Type B pancreatic cell (in vitro differentiated cells): ENCODE measurements around the gene CYP26B1. TPM values are rescaled to one million over a fixed set of nuclear protein-coding genes. Genes with fewer than 3 reads are reported as not detected.
A peak's percentile ranks its signal among the peaks of the same experiment; 100 is the strongest.
"Not testable (repeated sequence)": the region's sequence is repeated elsewhere in the genome, so short reads cannot be mapped to it uniquely, and the experiment has no call there.

ENCODE experiments used
- DNase-seq: peaks from one replicate; pipeline ENCODE4 v3.0.0; 2021; ENCODE audit warnings: mixed read lengths; ENCODE audit not compliant: unreplicated experiment; ENCODE audit errors: extremely low spot score
- H3K27ac Mint-ChIP-seq: 2 replicates; pipeline ENCODE4 v1.8.0; 2021; ENCODE audit warnings: mild to moderate bottlenecking, mixed read lengths
- H3K27me3 Mint-ChIP-seq: 2 replicates; pipeline ENCODE4 v1.8.0; 2021; ENCODE audit warnings: mixed read lengths
- H3K36me3 Mint-ChIP-seq: 2 replicates; pipeline ENCODE4 v1.8.0; 2021; ENCODE audit warnings: mixed read lengths
- H3K4me1 Mint-ChIP-seq: one replicate; pipeline ENCODE4 v1.8.0; 2021; ENCODE audit warnings: mixed read lengths; ENCODE audit not compliant: unreplicated experiment
- H3K4me3 Mint-ChIP-seq: 2 replicates; pipeline ENCODE4 v1.8.0; 2021; ENCODE audit warnings: mild to moderate bottlenecking, mixed read lengths
- H3K9me3 Mint-ChIP-seq: 2 replicates; pipeline ENCODE4 v1.8.0; 2021; ENCODE audit warnings: mixed read lengths
- CTCF ChIP-seq: fragments of 200-600 bp; sonication (generic); conservative IDR thresholded peaks from 2 replicates; pipeline ENCODE4 v1.5.0; 2021; ENCODE audit warnings: antibody characterized with exemption, mild to moderate bottlenecking
- total RNA-seq: library from RNA; stranded (reverse); gene quantifications from 2 replicates; pipeline ENCODE4 v1.2.1, GENCODE V29; 2021; ENCODE audit warnings: low replicate concordance

Gene CYP26B1
- total RNA-seq, 1 donor from 2014 or later: 23.6 TPM

- no peak overlapping the region for H3K4me3 Mint-ChIP-seq
- peaks cover 5% of the 10 kb centered on the region for H3K4me1 Mint-ChIP-seq
- no peaks in the 10 kb centered on the region for H3K36me3 Mint-ChIP-seq
- TF ChIP-seq CTCF: no peak
- H3K9me3 Mint-ChIP-seq: no peaks in the 10 kb centered on the region
- no peak for DNase-seq
- H3K27ac Mint-ChIP-seq: no peak overlapping the region
- H3K27me3 Mint-ChIP-seq: peaks cover 5% of the 10 kb centered on the region
These were observed 55.6 kb downstream of the CYP26B1 start for GRCh38 chr2:72092111-72092510.

- no peak overlapping the region for H3K4me3 Mint-ChIP-seq
- no peaks in the 10 kb centered on the region for H3K9me3 Mint-ChIP-seq
- no peak overlapping the region for H3K27ac Mint-ChIP-seq
- H3K4me1 Mint-ChIP-seq: peaks cover 5% of the 10 kb centered on the region
- no peaks in the 10 kb centered on the region for H3K36me3 Mint-ChIP-seq
- H3K27me3 Mint-ChIP-seq: peaks cover 3% of the 10 kb centered on the region
- TF ChIP-seq CTCF: no peak
- DNase-seq: peak; percentile 49
These were observed 56.7 kb downstream of the CYP26B1 start for GRCh38 chr2:72090781-72091482.

- DNase-seq: no peak
- H3K4me1 Mint-ChIP-seq: peaks cover 5% of the 10 kb centered on the region
- no peak overlapping the region for H3K4me3 Mint-ChIP-seq
- peaks cover 3% of the 10 kb centered on the region for H3K27me3 Mint-ChIP-seq
- no peak for TF ChIP-seq CTCF
- H3K36me3 Mint-ChIP-seq: no peaks in the 10 kb centered on the region
- no peak overlapping the region for H3K27ac Mint-ChIP-seq
- no peaks in the 10 kb centered on the region for H3K9me3 Mint-ChIP-seq
These were observed 57.4 kb downstream of the CYP26B1 start for GRCh38 chr2:72090271-72090720.

- Mint-ChIP-seq H3K9me3 (no peaks in the 10 kb centered on the region), H3K27me3 (peaks cover 3% of the 10 kb centered on the region), H3K4me3 (no peak overlapping the region), H3K36me3 (no peaks in the 10 kb centered on the region), H3K27ac (no peak overlapping the region), H3K4me1 (peaks cover 5% of the 10 kb centered on the region)
- no peak for DNase-seq
- TF ChIP-seq CTCF: no peak
These were observed 58.1 kb downstream of the CYP26B1 start for GRCh38 chr2:72089537-72089936.

- no peak overlapping the region for H3K4me3 Mint-ChIP-seq
These were observed 58.6 kb downstream of the CYP26B1 start for GRCh38 chr2:72089028-72089427.

GRCh38 chr2:72086871-72087633 is 60.6 kb downstream of the CYP26B1 start:
- not testable (repeated sequence) for H3K27ac Mint-ChIP-seq, H3K9me3 Mint-ChIP-seq, H3K4me3 Mint-ChIP-seq, H3K36me3 Mint-ChIP-seq, H3K27me3 Mint-ChIP-seq, H3K4me1 Mint-ChIP-seq
- DNase-seq: peak; percentile 51

More at GRCh38 chr2:72089028-72089427, 58.6 kb downstream of the CYP26B1 start:
- H3K27ac Mint-ChIP-seq: no peak overlapping the region
- peaks cover 5% of the 10 kb centered on the region for H3K4me1 Mint-ChIP-seq
- H3K27me3 Mint-ChIP-seq: peaks cover 3% of the 10 kb centered on the region
- H3K36me3 Mint-ChIP-seq: no peaks in the 10 kb centered on the region
- TF ChIP-seq CTCF: no peak
- no peaks in the 10 kb centered on the region for H3K9me3 Mint-ChIP-seq
- no peak for DNase-seq
